Measurements from ENCODE around the gene LHFPL2. TPM values are rescaled to one million over a fixed set of nuclear protein-coding genes. Genes with fewer than 3 reads are reported as not detected.

LHFPL2 gene
- total RNA-seq, 1 donor from 2014 or later: 113 TPM

GRCh38 chr5:78509884-78510769 is 138.4 kb downstream of the LHFPL2 start:
- no peaks in the 10 kb centered on the region for H3K27me3 Mint-ChIP-seq (ENCODE audit: unreplicated experiment)
- peaks cover 67% of the 10 kb centered on the region for H3K4me1 Mint-ChIP-seq (ENCODE audit: unreplicated experiment)
- H3K9me3 Mint-ChIP-seq (ENCODE audit: unreplicated experiment): no peaks in the 10 kb centered on the region
- peak overlapping the region; percentile 69 for H3K27ac Mint-ChIP-seq (ENCODE audit: unreplicated experiment)
- no peak for DNase-seq (ENCODE audit: extremely low spot score, unreplicated experiment)
- peak overlapping the region; percentile 47 for H3K4me3 Mint-ChIP-seq (ENCODE audit: unreplicated experiment)
- no peak for TF ChIP-seq CTCF (IDR thresholded peaks at IDR 0.05)
- peaks cover 29% of the 10 kb centered on the region for H3K36me3 Mint-ChIP-seq (ENCODE audit: unreplicated experiment)

DNA sequence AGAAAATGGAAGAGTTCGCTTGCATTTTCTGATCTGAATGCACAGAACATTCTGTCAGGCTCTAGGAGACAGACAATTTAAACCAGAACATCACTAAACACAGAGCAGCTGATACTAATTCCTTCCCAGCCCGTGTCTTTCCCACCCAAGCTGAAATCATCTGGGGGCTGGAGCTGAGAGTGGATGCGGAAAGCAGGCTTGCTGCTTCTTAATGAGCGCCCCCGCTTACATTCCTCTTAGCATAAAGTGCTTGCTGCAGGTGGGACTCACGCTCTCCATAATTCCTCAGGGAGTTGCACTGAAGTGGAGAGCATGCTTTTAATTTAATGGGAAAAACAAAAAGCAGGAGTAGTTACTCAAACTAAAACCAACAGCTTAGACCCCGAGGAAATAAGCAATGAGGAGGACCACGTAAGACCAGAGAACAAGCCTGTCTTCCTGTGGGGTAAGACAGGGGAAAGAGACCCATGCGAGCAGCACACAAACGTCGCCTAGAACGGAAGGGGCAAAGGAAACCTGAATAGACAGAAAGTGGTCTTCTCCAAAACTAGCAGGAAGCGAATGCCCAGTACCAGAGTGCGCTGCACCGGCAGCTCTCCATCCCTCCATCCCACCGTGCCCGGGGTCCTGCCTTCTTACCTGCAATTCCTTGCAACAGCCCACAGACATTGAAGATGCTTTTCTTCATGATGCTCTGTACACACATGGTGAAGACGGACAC is 139.3 kb downstream of the LHFPL2 start:
- Mint-ChIP-seq H3K27ac (ENCODE audit: unreplicated experiment) (no peak overlapping the region), H3K4me3 (ENCODE audit: unreplicated experiment) (no peak overlapping the region)

GRCh38 chr5:78508186-78508765 is 140.3 kb downstream of the LHFPL2 start:
- Mint-ChIP-seq H3K27me3 (ENCODE audit: unreplicated experiment) (no peaks in the 10 kb centered on the region), H3K27ac (ENCODE audit: unreplicated experiment) (peak overlapping the region; percentile 47), H3K36me3 (ENCODE audit: unreplicated experiment) (peaks cover 14% of the 10 kb centered on the region), H3K9me3 (ENCODE audit: unreplicated experiment) (no peaks in the 10 kb centered on the region), H3K4me3 (ENCODE audit: unreplicated experiment) (no peak overlapping the region), H3K4me1 (ENCODE audit: unreplicated experiment) (peaks cover 75% of the 10 kb centered on the region)
- DNase-seq (ENCODE audit: extremely low spot score, unreplicated experiment): no peak
- TF ChIP-seq CTCF (IDR thresholded peaks at IDR 0.05): no peak

More for the DNA sequence above, 139.3 kb downstream of the LHFPL2 start:
- peaks cover 24% of the 10 kb centered on the region for H3K36me3 Mint-ChIP-seq (ENCODE audit: unreplicated experiment)
- no peak for TF ChIP-seq CTCF (IDR thresholded peaks at IDR 0.05)
- no peak for DNase-seq (ENCODE audit: extremely low spot score, unreplicated experiment)
- no peaks in the 10 kb centered on the region for H3K27me3 Mint-ChIP-seq (ENCODE audit: unreplicated experiment)
- H3K4me1 Mint-ChIP-seq (ENCODE audit: unreplicated experiment): peaks cover 67% of the 10 kb centered on the region
- H3K9me3 Mint-ChIP-seq (ENCODE audit: unreplicated experiment): no peaks in the 10 kb centered on the region

GRCh38 chr5:78507531-78507930 is 141.0 kb downstream of the LHFPL2 start:
- H3K36me3 Mint-ChIP-seq (ENCODE audit: unreplicated experiment): peaks cover 13% of the 10 kb centered on the region
- no peaks in the 10 kb centered on the region for H3K27me3 Mint-ChIP-seq (ENCODE audit: unreplicated experiment)
- no peak for DNase-seq (ENCODE audit: extremely low spot score, unreplicated experiment)
- H3K9me3 Mint-ChIP-seq (ENCODE audit: unreplicated experiment): no peaks in the 10 kb centered on the region
- no peak for TF ChIP-seq CTCF (IDR thresholded peaks at IDR 0.05)
- no peak overlapping the region for H3K27ac Mint-ChIP-seq (ENCODE audit: unreplicated experiment)
- no peak overlapping the region for H3K4me3 Mint-ChIP-seq (ENCODE audit: unreplicated experiment)
- H3K4me1 Mint-ChIP-seq (ENCODE audit: unreplicated experiment): peaks cover 79% of the 10 kb centered on the region
